Panc1 (cell line): ENCODE measurements around the gene SLC4A11. TPM values are rescaled to one million over a fixed set of nuclear protein-coding genes. Genes with fewer than 3 reads are reported as not detected.

Experiments
- ATAC-seq: fragments of 200-7000 bp; cut with Tn5 transposase; 2 replicates; pipeline ENCODE4 v1.9.1; 2020; ENCODE audit warnings: mild to moderate bottlenecking, moderate library complexity
- BruUV-seq: library from RNA; stranded (reverse); fragments of 400-500 nt; replicated peaks from 2 replicates; lab custom pipeline; 2021; lab: Mats Ljungman, UMichigan
- CTCF ChIA-PET: fragments of 300-600 bp; sonication (Branson Sonifier 250); formaldehyde crosslinking; loops from one replicate; lab custom pipeline; 2022; ENCODE audit warnings: antibody characterized with exemption; lab: Charles Lee
- POLR2A ChIA-PET: fragments of 300-600 bp; sonication (Branson Sonifier 250); formaldehyde crosslinking; loops from one replicate; lab custom pipeline; 2022; ENCODE audit warnings: antibody characterized with exemption; lab: Charles Lee
- DNase-seq: peaks from one replicate; pipeline ENCODE4 v3.0.0-alpha.2; 2010; ENCODE audit warnings: low read depth, low spot score
- H3K27ac ChIP-seq: 2 replicates; pipeline ENCODE4 v1.5.1; 2011; ENCODE audit warnings: mild to moderate bottlenecking, low read length, inconsistent platforms
- H3K27me3 ChIP-seq: fragments of 200-500 bp; sonication (Bioruptor generic); 2 replicates; pipeline ENCODE4 v1.6.0; 2014; ENCODE audit warnings: low read length, inconsistent platforms; ENCODE audit not compliant: control insufficient read depth, insufficient read depth
- H3K36me3 ChIP-seq: fragments of 200-500 bp; sonication (Bioruptor generic); 2 replicates; pipeline ENCODE4 v1.5.1; 2014; ENCODE audit warnings: inconsistent platforms, mild to moderate bottlenecking, low read length, moderate library complexity; ENCODE audit not compliant: control insufficient read depth, insufficient read depth
- H3K4me1 ChIP-seq: 2 replicates; pipeline ENCODE4 v1.5.1; 2011; ENCODE audit warnings: inconsistent platforms, mild to moderate bottlenecking, low read length, moderate library complexity; ENCODE audit not compliant: control insufficient read depth, insufficient read depth
- H3K4me3 ChIP-seq, 2 experiments: 2 replicates each; pipeline ENCODE4 v1.5.1; 2011 to 2012; ENCODE audit warnings: low read depth in 2 of 2, low read length in 2 of 2, mild to moderate bottlenecking in 2 of 2, inconsistent platforms in 1 of 2, moderate library complexity in 1 of 2
- H3K9me3 ChIP-seq: fragments of 200-500 bp; sonication (Bioruptor generic); 2 replicates; pipeline ENCODE4 v1.5.1; 2014; ENCODE audit warnings: low read depth, mild to moderate bottlenecking, inconsistent platforms, low read length, moderate library complexity; ENCODE audit not compliant: control insufficient read depth, insufficient read depth
- POLR2AphosphoS5 ChIP-seq: IDR thresholded peaks from 2 replicates; pipeline ENCODE4 v1.6.1; 2012; ENCODE audit warnings: mild to moderate bottlenecking, low read depth, low read length, moderate library complexity
- SIN3A ChIP-seq: IDR thresholded peaks from 2 replicates; pipeline ENCODE4 v1.6.1; 2012; ENCODE audit warnings: low read depth, mild to moderate bottlenecking, low read length, moderate library complexity, borderline replicate concordance; ENCODE audit not compliant: insufficient read depth
- TCF7L2 ChIP-seq: IDR thresholded peaks from 2 replicates; pipeline ENCODE4 v1.6.1; 2011; ENCODE audit warnings: mild to moderate bottlenecking, low read depth, low read length, inconsistent platforms
- in situ Hi-C: cut with HindIII; loops from 2 replicates; pipeline ENCODE4 v1.10.0; 2016; ENCODE audit warnings: low sequenced_read_pairs, low pct_unique_long_range_greater_than_20kb
- intact Hi-C: fragments of 100-400 bp; cut with micrococcal nuclease; formaldehyde crosslinking; loops from one replicate; pipeline ENCODE4 v1.10.0; 2022; ENCODE audit not compliant: unreplicated experiment
- total RNA-seq: library from RNA; stranded (reverse); gene quantifications from one replicate; pipeline ENCODE4 v1.2.1, GENCODE V29; 2021; ENCODE audit not compliant: unreplicated experiment
- TF ChIP-seq, protein P1 (sequence below), 2 experiments: IDR thresholded peaks; 2 replicates each; pipeline ENCODE4 v1.6.1; 2011 to 2012; ENCODE audit warnings: low read depth in 2 of 2, control low read depth in 1 of 2, low read length in 1 of 2, mild to moderate bottlenecking in 1 of 2, moderate library complexity in 1 of 2; ENCODE audit not compliant: insufficient read depth in 1 of 2
- TF ChIP-seq, protein P2 (sequence below): fragments of 450-650 bp; IDR thresholded peaks from 2 replicates; pipeline ENCODE4 v1.5.1; 2017; ENCODE audit warnings: mild to moderate bottlenecking

Gene SLC4A11
- total RNA-seq, 1 experiment from 2014 or later, result 144 TPM

DNA sequence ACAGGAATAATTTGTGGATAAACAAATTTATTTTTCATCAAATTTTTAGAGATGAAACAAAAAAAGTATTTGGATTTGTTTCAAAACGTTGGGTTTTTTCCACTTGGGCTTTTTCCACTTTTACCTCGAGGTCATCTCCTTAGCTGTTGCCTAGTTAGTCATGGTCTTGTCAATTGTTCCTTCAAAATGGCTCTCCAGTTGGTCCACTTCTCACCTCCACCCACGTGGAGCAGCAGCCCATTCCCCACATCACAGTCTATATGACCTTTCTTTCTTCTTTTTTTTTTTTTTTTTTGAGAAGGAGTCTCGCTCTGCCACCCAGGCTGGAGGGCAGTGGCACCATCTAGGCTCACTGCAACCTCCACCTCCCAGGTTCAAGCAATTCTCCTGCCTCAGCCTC, 6.7 kb upstream of the SLC4A11 start:
- ChIA-PET CTCF (interaction anchor here (0.6 kb wide), 1 partner anchor 26 kb away, joined by 3 read pairs; no protein-coding TSS in a partner anchor), POLR2A (no interaction called here)
- no peak for TF ChIP-seq SIN3A
- TF ChIP-seq TCF7L2, result no peak
- TF ChIP-seq, protein P1, sequence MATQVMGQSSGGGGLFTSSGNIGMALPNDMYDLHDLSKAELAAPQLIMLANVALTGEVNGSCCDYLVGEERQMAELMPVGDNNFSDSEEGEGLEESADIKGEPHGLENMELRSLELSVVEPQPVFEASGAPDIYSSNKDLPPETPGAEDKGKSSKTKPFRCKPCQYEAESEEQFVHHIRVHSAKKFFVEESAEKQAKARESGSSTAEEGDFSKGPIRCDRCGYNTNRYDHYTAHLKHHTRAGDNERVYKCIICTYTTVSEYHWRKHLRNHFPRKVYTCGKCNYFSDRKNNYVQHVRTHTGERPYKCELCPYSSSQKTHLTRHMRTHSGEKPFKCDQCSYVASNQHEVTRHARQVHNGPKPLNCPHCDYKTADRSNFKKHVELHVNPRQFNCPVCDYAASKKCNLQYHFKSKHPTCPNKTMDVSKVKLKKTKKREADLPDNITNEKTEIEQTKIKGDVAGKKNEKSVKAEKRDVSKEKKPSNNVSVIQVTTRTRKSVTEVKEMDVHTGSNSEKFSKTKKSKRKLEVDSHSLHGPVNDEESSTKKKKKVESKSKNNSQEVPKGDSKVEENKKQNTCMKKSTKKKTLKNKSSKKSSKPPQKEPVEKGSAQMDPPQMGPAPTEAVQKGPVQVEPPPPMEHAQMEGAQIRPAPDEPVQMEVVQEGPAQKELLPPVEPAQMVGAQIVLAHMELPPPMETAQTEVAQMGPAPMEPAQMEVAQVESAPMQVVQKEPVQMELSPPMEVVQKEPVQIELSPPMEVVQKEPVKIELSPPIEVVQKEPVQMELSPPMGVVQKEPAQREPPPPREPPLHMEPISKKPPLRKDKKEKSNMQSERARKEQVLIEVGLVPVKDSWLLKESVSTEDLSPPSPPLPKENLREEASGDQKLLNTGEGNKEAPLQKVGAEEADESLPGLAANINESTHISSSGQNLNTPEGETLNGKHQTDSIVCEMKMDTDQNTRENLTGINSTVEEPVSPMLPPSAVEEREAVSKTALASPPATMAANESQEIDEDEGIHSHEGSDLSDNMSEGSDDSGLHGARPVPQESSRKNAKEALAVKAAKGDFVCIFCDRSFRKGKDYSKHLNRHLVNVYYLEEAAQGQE (IDR thresholded peaks at IDR 0.05; ENCODE audit: insufficient read depth in 1 of 2, low read depth in 2 of 2, low read length in 1 of 2), result no peak
- TF ChIP-seq, protein P2, sequence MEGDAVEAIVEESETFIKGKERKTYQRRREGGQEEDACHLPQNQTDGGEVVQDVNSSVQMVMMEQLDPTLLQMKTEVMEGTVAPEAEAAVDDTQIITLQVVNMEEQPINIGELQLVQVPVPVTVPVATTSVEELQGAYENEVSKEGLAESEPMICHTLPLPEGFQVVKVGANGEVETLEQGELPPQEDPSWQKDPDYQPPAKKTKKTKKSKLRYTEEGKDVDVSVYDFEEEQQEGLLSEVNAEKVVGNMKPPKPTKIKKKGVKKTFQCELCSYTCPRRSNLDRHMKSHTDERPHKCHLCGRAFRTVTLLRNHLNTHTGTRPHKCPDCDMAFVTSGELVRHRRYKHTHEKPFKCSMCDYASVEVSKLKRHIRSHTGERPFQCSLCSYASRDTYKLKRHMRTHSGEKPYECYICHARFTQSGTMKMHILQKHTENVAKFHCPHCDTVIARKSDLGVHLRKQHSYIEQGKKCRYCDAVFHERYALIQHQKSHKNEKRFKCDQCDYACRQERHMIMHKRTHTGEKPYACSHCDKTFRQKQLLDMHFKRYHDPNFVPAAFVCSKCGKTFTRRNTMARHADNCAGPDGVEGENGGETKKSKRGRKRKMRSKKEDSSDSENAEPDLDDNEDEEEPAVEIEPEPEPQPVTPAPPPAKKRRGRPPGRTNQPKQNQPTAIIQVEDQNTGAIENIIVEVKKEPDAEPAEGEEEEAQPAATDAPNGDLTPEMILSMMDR, result no peak
- no peak for TF ChIP-seq POLR2AphosphoS5
- ATAC-seq, result no peak
- Histone ChIP-seq H3K36me3 (no peaks in the 10 kb centered on the region), H3K4me1 (peaks cover 21% of the 10 kb centered on the region), H3K27me3 (no peaks in the 10 kb centered on the region), H3K4me3 (no peak overlapping the region), H3K9me3 (no peaks in the 10 kb centered on the region), H3K27ac (no peak overlapping the region)
- in situ Hi-C loops, result no loop called here
- DNase-seq, result no peak
- intact Hi-C loops, result no loop called here
- BruUV-seq, result no TSS peak

DNA sequence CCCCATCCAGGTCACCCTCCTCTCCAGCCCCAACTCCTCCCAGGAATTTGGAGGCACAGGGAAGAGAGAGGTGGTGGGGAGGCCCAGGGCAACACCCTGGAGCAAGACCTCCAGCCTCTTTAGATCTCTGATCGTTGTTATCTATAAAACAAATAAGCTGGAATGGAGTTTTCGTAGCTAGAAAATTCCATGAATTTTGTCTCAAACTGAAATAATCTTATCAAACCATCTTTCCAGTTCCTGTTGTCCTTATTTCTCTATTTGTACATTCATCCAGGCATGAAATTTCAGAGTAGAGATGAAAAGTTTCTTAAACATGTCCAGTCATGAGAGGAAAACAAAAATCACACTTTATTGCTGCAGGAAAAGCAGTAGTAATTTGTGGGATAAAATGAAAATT, 6.2 kb upstream of the SLC4A11 start:
- Histone ChIP-seq H3K4me3 (no peak overlapping the region), H3K27ac (peak overlapping the region; percentile 44), H3K36me3 (no peaks in the 10 kb centered on the region), H3K4me1 (peaks cover 19% of the 10 kb centered on the region), H3K27me3 (no peaks in the 10 kb centered on the region), H3K9me3 (no peaks in the 10 kb centered on the region)
- BruUV-seq, result no TSS peak
- in situ Hi-C loops, result no loop called here
- CTCF ChIA-PET, result interaction anchor here (0.6 kb wide), 1 partner anchor 26 kb away, joined by 3 read pairs; no protein-coding TSS in a partner anchor
- intact Hi-C loops, result no loop called here
- ATAC-seq (no peak), DNase-seq (no peak)
- TF ChIP-seq, protein P2, result no peak
- TF ChIP-seq, protein P1 (IDR thresholded peaks at IDR 0.05; ENCODE audit: insufficient read depth in 1 of 2, low read depth in 2 of 2, low read length in 1 of 2), result no peak
- TF ChIP-seq TCF7L2, result no peak
- no peak for TF ChIP-seq POLR2AphosphoS5
- TF ChIP-seq SIN3A, result no peak
- POLR2A ChIA-PET, result no interaction called here
